Adrenal gland (tissue), 5 donors: ENCODE results near the gene PEAK1.

ENCODE experiments used
- CTCF ChIP-seq, 6 experiments: fragments of 450-650 bp in 4 of 6; fragments of 200-600 bp in 2 of 6; sonication (generic) in 1 of 6; IDR thresholded peaks; 1 replicate in 5 of 6; 2 replicates in 1 of 6; pipeline versions ENCODE4 v1.5.1 to v1.8.0; 2016 to 2021; ENCODE audit warnings: antibody characterized with exemption in 6 of 6, mild to moderate bottlenecking in 2 of 6, moderate library complexity in 1 of 6
- POLR2A ChIP-seq, 2 donors: fragments of 450-650 bp; IDR thresholded peaks; one replicate each; pipeline ENCODE4 v1.6.1; 2017; ENCODE audit warnings: antibody characterized with exemption in 2 of 2, mild to moderate bottlenecking in 2 of 2, moderate library complexity in 1 of 2
- donor health status: DM: no; HTN: no; CAD: no.

- TF ChIP-seq CTCF (IDR thresholded peaks at IDR 0.05), result no peak
- TF ChIP-seq POLR2A (IDR thresholded peaks at IDR 0.05), result no peak
These were observed 228.6 kb downstream of the PEAK1 start for GRCh38 chr15:77191230-77191834.
